Measurements from ENCODE around the gene CLDN4.
A peak's percentile ranks its signal among the peaks of the same experiment; 100 is the strongest.

DNA sequence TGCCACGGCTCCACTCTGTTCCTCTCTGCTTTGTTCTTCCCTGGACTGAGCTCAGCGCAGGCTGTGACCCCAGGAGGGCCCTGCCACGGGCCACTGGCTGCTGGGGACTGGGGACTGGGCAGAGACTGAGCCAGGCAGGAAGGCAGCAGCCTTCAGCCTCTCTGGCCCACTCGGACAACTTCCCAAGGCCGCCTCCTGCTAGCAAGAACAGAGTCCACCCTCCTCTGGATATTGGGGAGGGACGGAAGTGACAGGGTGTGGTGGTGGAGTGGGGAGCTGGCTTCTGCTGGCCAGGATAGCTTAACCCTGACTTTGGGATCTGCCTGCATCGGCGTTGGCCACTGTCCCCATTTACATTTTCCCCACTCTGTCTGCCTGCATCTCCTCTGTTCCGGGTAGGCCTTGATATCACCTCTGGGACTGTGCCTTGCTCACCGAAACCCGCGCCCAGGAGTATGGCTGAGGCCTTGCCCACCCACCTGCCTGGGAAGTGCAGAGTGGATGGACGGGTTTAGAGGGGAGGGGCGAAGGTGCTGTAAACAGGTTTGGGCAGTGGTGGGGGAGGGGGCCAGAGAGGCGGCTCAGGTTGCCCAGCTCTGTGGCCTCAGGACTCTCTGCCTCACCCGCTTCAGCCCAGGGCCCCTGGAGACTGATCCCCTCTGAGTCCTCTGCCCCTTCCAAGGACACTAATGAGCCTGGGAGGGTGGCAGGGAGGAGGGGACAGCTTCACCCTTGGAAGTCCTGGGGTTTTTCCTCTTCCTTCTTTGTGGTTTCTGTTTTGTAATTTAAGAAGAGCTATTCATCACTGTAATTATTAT lies 1.2 kb downstream of the CLDN4 start:
- TF ChIP-seq, protein P1, sequence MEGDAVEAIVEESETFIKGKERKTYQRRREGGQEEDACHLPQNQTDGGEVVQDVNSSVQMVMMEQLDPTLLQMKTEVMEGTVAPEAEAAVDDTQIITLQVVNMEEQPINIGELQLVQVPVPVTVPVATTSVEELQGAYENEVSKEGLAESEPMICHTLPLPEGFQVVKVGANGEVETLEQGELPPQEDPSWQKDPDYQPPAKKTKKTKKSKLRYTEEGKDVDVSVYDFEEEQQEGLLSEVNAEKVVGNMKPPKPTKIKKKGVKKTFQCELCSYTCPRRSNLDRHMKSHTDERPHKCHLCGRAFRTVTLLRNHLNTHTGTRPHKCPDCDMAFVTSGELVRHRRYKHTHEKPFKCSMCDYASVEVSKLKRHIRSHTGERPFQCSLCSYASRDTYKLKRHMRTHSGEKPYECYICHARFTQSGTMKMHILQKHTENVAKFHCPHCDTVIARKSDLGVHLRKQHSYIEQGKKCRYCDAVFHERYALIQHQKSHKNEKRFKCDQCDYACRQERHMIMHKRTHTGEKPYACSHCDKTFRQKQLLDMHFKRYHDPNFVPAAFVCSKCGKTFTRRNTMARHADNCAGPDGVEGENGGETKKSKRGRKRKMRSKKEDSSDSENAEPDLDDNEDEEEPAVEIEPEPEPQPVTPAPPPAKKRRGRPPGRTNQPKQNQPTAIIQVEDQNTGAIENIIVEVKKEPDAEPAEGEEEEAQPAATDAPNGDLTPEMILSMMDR (IDR thresholded peaks at IDR 0.05) = no peak
- peak; percentile 66 to 82 for TF ChIP-seq POLR2AphosphoS5 (IDR thresholded peaks at IDR 0.05)
